Osteoblast (primary cell): Measurements from ENCODE around the gene CDHR3. TPM values are rescaled to one million over a fixed set of nuclear protein-coding genes. Genes with fewer than 3 reads are reported as not detected.

Source experiments
- DNase-seq: peaks from one replicate; pipeline ENCODE4 v3.0.0; 2011; ENCODE audit warnings: low spot score, mixed read lengths; ENCODE audit not compliant: insufficient read length; ENCODE audit errors: missing footprints
- H2AFZ ChIP-seq: 2 replicates; pipeline ENCODE4 v1.6.0; 2011; ENCODE audit warnings: mild to moderate bottlenecking, low read length
- H3K27ac ChIP-seq: 2 replicates; pipeline ENCODE4 v1.5.1; 2011; ENCODE audit warnings: mild to moderate bottlenecking, low read depth, low read length, moderate library complexity
- H3K27me3 ChIP-seq: 2 replicates; pipeline ENCODE4 v1.6.0; 2012; ENCODE audit warnings: mild to moderate bottlenecking, control low read depth, inconsistent platforms, low read length, moderate library complexity; ENCODE audit not compliant: insufficient read depth
- H3K36me3 ChIP-seq: 2 replicates; pipeline ENCODE4 v1.5.1; 2011; ENCODE audit warnings: mild to moderate bottlenecking, low read length, control low read depth, moderate library complexity; ENCODE audit not compliant: insufficient read depth
- H3K4me1 ChIP-seq: 2 replicates; pipeline ENCODE4 v1.5.1; 2011; ENCODE audit warnings: mild to moderate bottlenecking, low read length, control low read depth, moderate library complexity; ENCODE audit not compliant: insufficient read depth
- H3K4me2 ChIP-seq: 2 replicates; pipeline ENCODE4 v1.6.0; 2011; ENCODE audit warnings: mild to moderate bottlenecking, low read length; ENCODE audit not compliant: insufficient read depth
- H3K4me3 ChIP-seq: fragments of 200-600 bp; sonication (generic); 3 replicates; pipeline ENCODE4 v1.5.1; 2012; ENCODE audit warnings: mild to moderate bottlenecking, low read length, inconsistent platforms; ENCODE audit not compliant: insufficient read depth
- H3K79me2 ChIP-seq: 2 replicates; pipeline ENCODE4 v1.6.0; 2012; ENCODE audit warnings: mild to moderate bottlenecking, low read length, control low read depth, inconsistent platforms; ENCODE audit not compliant: insufficient read depth
- H3K9me3 ChIP-seq: 2 replicates; pipeline ENCODE4 v1.5.1; 2011; ENCODE audit warnings: low read depth, low read length, control low read depth
- H4K20me1 ChIP-seq: 2 replicates; pipeline ENCODE4 v1.6.0; 2012; ENCODE audit warnings: mild to moderate bottlenecking, low read length, control low read depth; ENCODE audit not compliant: insufficient read depth
- CTCF ChIP-seq: IDR thresholded peaks from 2 replicates; pipeline ENCODE4 v1.5.1; 2011; ENCODE audit warnings: mild to moderate bottlenecking, low read depth, low read length, moderate library complexity; ENCODE audit errors: extremely low read depth
- total RNA-seq: library from RNA; depleted of rRNA; stranded (reverse); fragments of >200 nt; gene quantifications from 2 replicates; pipeline ENCODE4 v1.2.3, GENCODE V29; 2012

CDHR3 gene
- total RNA-seq, 1 donor, result 8.3 TPM

GRCh38 chr7:106009503-106010226, 46.6 kb downstream of the CDHR3 start:
- Histone ChIP-seq H3K27ac (peak overlapping the region; percentile 68), H3K79me2 (no peaks in the 10 kb centered on the region), H3K9me3 (no peaks in the 10 kb centered on the region), H3K36me3 (no peaks in the 10 kb centered on the region), H4K20me1 (no peaks in the 10 kb centered on the region), H2AFZ (peak overlapping the region; percentile 90), H3K4me3 (peak overlapping the region; percentile 48), H3K27me3 (peaks cover 13% of the 10 kb centered on the region), H3K4me2 (peak overlapping the region; percentile 67), H3K4me1 (peaks cover 27% of the 10 kb centered on the region)
- DNase-seq, result peak; percentile 96
- TF ChIP-seq CTCF, result peak; percentile 95

GRCh38 chr7:106010331-106010730, 47.3 kb downstream of the CDHR3 start:
- H4K20me1 ChIP-seq, result no peaks in the 10 kb centered on the region
- peak overlapping the region; percentile 8 for H3K4me2 ChIP-seq
- H3K4me3 ChIP-seq, result no peak overlapping the region
- TF ChIP-seq CTCF, result no peak
- no peaks in the 10 kb centered on the region for H3K79me2 ChIP-seq
- no peak for DNase-seq
- H3K36me3 ChIP-seq, result no peaks in the 10 kb centered on the region
- no peaks in the 10 kb centered on the region for H3K9me3 ChIP-seq
- H3K4me1 ChIP-seq, result peaks cover 27% of the 10 kb centered on the region
- H3K27ac ChIP-seq, result peak overlapping the region; percentile 68
- no peak overlapping the region for H2AFZ ChIP-seq
- H3K27me3 ChIP-seq, result peaks cover 7% of the 10 kb centered on the region

GRCh38 chr7:106010866-106011265, 47.8 kb downstream of the CDHR3 start:
- Histone ChIP-seq H4K20me1 (no peaks in the 10 kb centered on the region), H2AFZ (no peak overlapping the region), H3K4me1 (peaks cover 27% of the 10 kb centered on the region), H3K9me3 (no peaks in the 10 kb centered on the region), H3K4me2 (peak overlapping the region; percentile 8), H3K79me2 (no peaks in the 10 kb centered on the region), H3K4me3 (no peak overlapping the region), H3K27ac (no peak overlapping the region), H3K36me3 (no peaks in the 10 kb centered on the region), H3K27me3 (peaks cover 4% of the 10 kb centered on the region)
- no peak for DNase-seq
- no peak for TF ChIP-seq CTCF

GRCh38 chr7:106012184-106012583, 49.1 kb downstream of the CDHR3 start:
- DNase-seq, result no peak
- H3K4me2 ChIP-seq, result no peak overlapping the region
- H3K27ac ChIP-seq, result no peak overlapping the region

More at GRCh38 chr7:106012184-106012583, 49.1 kb downstream of the CDHR3 start:
- Histone ChIP-seq H3K9me3 (no peaks in the 10 kb centered on the region), H3K79me2 (no peaks in the 10 kb centered on the region), H2AFZ (no peak overlapping the region), H3K4me3 (no peak overlapping the region), H4K20me1 (no peaks in the 10 kb centered on the region), H3K4me1 (peaks cover 27% of the 10 kb centered on the region), H3K27me3 (peaks cover 4% of the 10 kb centered on the region), H3K36me3 (no peaks in the 10 kb centered on the region)
- no peak for TF ChIP-seq CTCF
